LNCaP clone FGC (cell line): Measurements from ENCODE around the gene HS2ST1.

Source experiments
- DNase-seq: peaks from one replicate; pipeline ENCODE4 v3.0.0-alpha.2; 2011; ENCODE audit warnings: low read depth
- H3K4me3 ChIP-seq: 2 replicates; pipeline ENCODE4 v1.5.1; 2011; ENCODE audit warnings: mild to moderate bottlenecking, low read depth, low read length, control low read depth
- TF ChIP-seq, protein P1 (sequence below): IDR thresholded peaks from 2 replicates; pipeline ENCODE4 v1.5.1; 2012; ENCODE audit warnings: mild to moderate bottlenecking; ENCODE audit not compliant: control insufficient read depth, insufficient read depth; ENCODE audit errors: extremely low read depth

The HS2ST1 gene

DNA sequence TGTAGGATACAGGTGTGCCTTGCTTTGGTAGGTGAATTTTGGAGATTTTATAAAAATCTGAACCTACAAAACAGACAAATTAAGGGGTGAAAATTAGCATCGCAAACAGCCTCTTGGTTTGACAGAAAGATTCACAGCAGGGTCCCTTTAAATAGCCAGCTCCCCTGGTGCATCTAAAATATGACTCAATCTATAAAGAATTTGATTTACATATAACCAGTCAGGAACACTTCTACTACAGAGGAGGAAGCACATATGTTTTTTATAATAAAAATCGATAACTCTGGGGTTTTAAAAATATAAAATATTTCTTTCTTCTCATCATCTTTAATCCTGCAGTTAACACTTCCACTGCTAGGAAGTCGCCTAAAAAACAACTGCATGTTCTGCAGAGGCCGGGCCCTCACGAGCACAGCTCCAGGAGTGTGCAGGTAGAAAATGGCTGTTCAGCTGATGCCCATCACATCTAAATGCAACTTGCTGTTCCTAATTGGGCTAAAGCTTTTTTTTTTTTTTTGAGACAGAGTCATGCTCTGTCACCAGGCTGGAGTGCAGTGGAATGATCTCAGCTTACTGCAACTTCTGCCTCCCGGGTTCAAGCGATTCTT lies 203.4 kb downstream of the HS2ST1 start:
- TF ChIP-seq, protein P1, sequence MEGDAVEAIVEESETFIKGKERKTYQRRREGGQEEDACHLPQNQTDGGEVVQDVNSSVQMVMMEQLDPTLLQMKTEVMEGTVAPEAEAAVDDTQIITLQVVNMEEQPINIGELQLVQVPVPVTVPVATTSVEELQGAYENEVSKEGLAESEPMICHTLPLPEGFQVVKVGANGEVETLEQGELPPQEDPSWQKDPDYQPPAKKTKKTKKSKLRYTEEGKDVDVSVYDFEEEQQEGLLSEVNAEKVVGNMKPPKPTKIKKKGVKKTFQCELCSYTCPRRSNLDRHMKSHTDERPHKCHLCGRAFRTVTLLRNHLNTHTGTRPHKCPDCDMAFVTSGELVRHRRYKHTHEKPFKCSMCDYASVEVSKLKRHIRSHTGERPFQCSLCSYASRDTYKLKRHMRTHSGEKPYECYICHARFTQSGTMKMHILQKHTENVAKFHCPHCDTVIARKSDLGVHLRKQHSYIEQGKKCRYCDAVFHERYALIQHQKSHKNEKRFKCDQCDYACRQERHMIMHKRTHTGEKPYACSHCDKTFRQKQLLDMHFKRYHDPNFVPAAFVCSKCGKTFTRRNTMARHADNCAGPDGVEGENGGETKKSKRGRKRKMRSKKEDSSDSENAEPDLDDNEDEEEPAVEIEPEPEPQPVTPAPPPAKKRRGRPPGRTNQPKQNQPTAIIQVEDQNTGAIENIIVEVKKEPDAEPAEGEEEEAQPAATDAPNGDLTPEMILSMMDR = no peak
- no peak for DNase-seq

DNA sequence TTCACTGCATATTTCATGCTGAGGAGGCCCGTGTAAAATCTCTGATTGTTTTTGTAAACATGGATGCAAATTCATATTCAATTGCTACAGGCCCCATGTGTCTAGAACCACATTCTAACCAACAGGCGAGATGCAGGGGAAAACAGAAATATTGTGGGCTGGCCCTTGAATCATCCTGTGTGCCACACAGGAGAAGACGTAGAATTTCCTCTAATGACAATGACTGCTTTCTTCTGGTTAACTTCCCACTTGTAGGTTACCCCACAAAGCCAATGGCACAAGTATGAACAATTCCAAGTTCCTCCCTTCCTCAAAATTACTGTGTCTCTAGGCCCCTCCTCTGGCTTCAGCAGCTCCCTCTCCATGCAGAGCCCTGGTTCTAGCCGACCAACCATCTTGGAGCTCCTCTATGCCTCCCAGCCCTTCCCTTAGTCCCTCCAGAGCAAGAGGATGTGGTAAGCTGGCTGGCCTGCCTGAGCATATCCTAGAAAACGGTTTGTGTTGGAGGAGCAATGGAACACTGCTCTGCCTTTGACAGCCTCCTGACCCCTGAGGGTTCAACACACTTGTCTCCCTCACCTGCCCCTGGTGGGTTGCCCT lies 205.2 kb downstream of the HS2ST1 start:
- no peak for DNase-seq
- TF ChIP-seq, protein P1 = no peak

More for the DNA sequence above, 203.4 kb downstream of the HS2ST1 start:
- H3K4me3 ChIP-seq = no peak overlapping the region

DNA sequence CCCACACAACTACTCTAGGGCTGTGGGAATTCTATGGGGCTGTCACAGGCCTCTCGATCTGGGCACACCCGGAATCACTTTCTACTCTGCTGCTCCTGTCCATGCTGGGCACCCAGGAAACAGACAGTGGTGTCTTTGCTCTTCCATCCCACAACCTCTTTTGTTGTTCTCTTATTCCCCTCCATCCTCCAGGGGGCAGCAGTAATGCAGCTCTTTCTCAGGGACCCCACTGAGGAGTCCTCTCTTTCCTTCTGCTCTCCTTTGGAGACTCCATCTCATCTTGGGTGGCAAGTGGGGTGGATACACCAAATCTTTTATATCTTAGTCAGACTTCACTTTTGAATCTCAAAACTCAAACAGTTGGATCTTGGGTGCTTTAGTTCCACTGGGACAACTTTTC lies 206.3 kb downstream of the HS2ST1 start:
- no peak overlapping the region for H3K4me3 ChIP-seq
- no peak for DNase-seq
- TF ChIP-seq, protein P1 = peak; percentile 24; the same call in 1 of the 2 replicates

More for the DNA sequence above, 205.2 kb downstream of the HS2ST1 start:
- no peak overlapping the region for H3K4me3 ChIP-seq

DNA sequence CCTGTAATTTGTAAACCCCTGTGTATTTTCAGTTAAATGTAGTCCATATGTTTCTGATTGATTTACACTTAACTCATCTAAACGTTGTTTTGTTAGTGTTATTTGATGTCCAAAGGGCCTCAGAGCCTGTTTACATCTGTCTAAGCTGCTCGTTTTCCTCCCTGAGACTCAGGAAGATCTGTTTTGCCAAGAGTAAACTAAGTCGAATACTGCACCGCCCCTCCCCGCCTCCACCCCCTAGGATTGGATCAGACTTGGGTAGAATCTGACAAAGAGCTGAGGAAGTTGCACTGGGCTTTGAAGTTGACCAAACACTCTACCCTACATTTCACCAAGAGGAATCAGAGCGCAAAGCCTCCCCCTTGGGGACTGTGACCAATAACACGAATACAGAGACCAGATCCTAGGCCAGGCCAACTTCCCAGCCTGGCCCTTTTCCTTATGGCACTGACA lies 207.3 kb downstream of the HS2ST1 start:
- TF ChIP-seq, protein P1 = no peak

DNA sequence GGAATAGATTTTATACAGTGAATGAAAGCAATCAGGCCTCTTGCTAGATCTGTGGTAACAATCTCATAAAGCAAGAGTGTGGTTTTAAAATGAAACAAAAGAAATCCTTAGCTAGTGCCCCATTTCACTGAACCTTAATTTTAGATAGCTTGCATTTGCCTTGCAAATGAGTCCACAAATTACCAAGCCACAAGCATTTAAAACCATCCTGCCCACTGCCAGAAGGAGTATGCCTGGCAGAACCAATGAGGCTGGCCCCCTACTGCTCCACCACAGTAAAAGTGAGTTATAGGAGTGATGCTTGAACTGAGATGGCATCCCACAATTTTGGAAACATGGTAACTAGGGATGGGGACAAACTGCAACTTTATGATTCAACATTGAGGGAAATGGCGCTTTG lies 207.8 kb downstream of the HS2ST1 start:
- no peak for DNase-seq
- no peak overlapping the region for H3K4me3 ChIP-seq
- TF ChIP-seq, protein P1 = no peak

More for the DNA sequence above, 207.3 kb downstream of the HS2ST1 start:
- no peak overlapping the region for H3K4me3 ChIP-seq
- DNase-seq = no peak

DNA sequence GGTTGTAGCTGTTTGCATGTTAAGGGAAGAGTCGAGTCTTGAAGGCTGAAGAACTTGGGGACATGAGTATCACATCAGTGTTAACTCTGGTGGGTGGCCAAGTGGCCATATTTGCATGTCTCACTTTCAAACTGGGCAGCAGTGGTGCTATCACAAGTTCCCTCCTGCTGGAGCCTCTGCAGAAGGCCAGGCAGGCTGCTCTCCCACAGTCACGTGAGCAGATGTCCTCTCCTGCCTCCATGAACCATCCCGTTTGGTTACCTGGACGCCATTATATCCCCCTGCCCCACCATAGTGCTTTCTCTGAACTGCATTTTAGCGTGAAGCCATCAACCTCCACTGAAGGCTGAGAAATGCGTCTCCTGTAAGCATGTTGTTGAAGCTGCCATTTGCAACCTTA lies 209.2 kb downstream of the HS2ST1 start:
- no peak for DNase-seq
- no peak overlapping the region for H3K4me3 ChIP-seq
- TF ChIP-seq, protein P1 = no peak

DNA sequence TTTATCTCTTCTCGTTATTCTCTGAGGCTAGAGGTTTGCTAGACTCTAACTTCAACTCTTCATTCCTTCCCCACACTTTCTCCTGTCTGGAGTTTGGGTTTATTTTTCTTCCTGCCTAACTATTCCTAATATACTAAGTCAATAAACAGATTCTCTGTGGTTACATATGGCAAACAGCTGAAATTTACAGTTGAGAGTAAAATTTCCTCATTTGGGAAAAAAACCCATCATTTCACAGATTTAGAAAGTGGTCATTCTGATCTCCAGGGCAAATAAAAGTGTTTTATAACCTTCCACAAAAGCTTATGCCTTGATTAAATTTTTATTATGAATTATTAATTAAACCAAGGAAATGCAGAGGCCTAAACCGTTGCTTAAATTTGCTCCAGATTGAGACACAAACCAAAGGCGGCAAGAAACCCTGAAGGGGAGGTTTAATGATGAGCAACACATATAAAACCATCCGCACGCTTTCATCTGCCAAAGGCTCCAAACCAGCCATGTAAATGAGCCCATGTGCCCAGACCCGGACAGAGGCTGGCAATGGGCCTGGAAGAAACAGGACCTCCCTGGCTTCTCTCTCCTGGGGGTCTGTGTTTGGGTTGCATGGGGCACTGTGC lies 212.6 kb downstream of the HS2ST1 start:
- H3K4me3 ChIP-seq = no peak overlapping the region
- TF ChIP-seq, protein P1 = no peak

More for the DNA sequence above, 212.6 kb downstream of the HS2ST1 start:
- DNase-seq = no peak
